LoVo (cell line): ENCODE data around the gene DENND5B.
"Not testable (repeated sequence)": the region's sequence is repeated elsewhere in the genome, so short reads cannot be mapped to it uniquely, and the experiment has no call there.

Source experiments
- DNase-seq: peaks from one replicate; pipeline ENCODE4 v3.0.0-alpha.2; 2016; ENCODE audit warnings: low spot score

Gene DENND5B

GRCh38 chr12:31591380-31591901 lies 505 bp upstream of the DENND5B start:
- DNase-seq, result peak; percentile 20

- peak; percentile 85 for DNase-seq
Measured at GRCh38 chr12:31589904-31590641, 863 bp downstream of the DENND5B start.

GRCh38 chr12:31589598-31589903 lies 1.4 kb downstream of the DENND5B start:
- no peak for DNase-seq

- DNase-seq, result no peak
Measured at GRCh38 chr12:31588976-31589375, 2.0 kb downstream of the DENND5B start.

- DNase-seq, result no peak
Measured at GRCh38 chr12:31586728-31587127, 4.2 kb downstream of the DENND5B start.

GRCh38 chr12:31585895-31586294 lies 5.0 kb downstream of the DENND5B start:
- no peak for DNase-seq

- no peak for DNase-seq
Measured at GRCh38 chr12:31585271-31585670, 5.7 kb downstream of the DENND5B start.

- no peak for DNase-seq
Measured at GRCh38 chr12:31584782-31585181, 6.2 kb downstream of the DENND5B start.

- DNase-seq, result no peak
Measured at GRCh38 chr12:31583878-31584277, 7.1 kb downstream of the DENND5B start.

GRCh38 chr12:31582155-31582554 lies 8.8 kb downstream of the DENND5B start:
- DNase-seq, result no peak

GRCh38 chr12:31578632-31579031 lies 12.3 kb downstream of the DENND5B start:
- DNase-seq, result no peak

- no peak for DNase-seq
Measured at GRCh38 chr12:31574803-31575575, 15.9 kb downstream of the DENND5B start.

- not testable (repeated sequence) for DNase-seq
Measured at GRCh38 chr12:31574367-31574766, 16.6 kb downstream of the DENND5B start.

- DNase-seq, result no peak
Measured at GRCh38 chr12:31572900-31573600, 17.9 kb downstream of the DENND5B start.

- DNase-seq, result no peak
Measured at GRCh38 chr12:31570880-31571279, 20.1 kb downstream of the DENND5B start.

- DNase-seq, result not testable (repeated sequence)
Measured at GRCh38 chr12:31569517-31569916, 21.4 kb downstream of the DENND5B start.

- DNase-seq, result no peak
Measured at GRCh38 chr12:31568498-31568897, 22.4 kb downstream of the DENND5B start.

GRCh38 chr12:31567029-31567428 lies 23.9 kb downstream of the DENND5B start:
- no peak for DNase-seq

- DNase-seq, result no peak
Measured at GRCh38 chr12:31566547-31566946, 24.4 kb downstream of the DENND5B start.

GRCh38 chr12:31562594-31563328 lies 28.2 kb downstream of the DENND5B start:
- DNase-seq, result no peak

GRCh38 chr12:31560516-31560915 lies 30.4 kb downstream of the DENND5B start:
- DNase-seq, result no peak

GRCh38 chr12:31558521-31558920 lies 32.4 kb downstream of the DENND5B start:
- no peak for DNase-seq
